Measurements from ENCODE around the gene HOXD9.
A peak's percentile ranks its signal among the peaks of the same experiment; 100 is the strongest.

HOXD9 gene

DNA sequence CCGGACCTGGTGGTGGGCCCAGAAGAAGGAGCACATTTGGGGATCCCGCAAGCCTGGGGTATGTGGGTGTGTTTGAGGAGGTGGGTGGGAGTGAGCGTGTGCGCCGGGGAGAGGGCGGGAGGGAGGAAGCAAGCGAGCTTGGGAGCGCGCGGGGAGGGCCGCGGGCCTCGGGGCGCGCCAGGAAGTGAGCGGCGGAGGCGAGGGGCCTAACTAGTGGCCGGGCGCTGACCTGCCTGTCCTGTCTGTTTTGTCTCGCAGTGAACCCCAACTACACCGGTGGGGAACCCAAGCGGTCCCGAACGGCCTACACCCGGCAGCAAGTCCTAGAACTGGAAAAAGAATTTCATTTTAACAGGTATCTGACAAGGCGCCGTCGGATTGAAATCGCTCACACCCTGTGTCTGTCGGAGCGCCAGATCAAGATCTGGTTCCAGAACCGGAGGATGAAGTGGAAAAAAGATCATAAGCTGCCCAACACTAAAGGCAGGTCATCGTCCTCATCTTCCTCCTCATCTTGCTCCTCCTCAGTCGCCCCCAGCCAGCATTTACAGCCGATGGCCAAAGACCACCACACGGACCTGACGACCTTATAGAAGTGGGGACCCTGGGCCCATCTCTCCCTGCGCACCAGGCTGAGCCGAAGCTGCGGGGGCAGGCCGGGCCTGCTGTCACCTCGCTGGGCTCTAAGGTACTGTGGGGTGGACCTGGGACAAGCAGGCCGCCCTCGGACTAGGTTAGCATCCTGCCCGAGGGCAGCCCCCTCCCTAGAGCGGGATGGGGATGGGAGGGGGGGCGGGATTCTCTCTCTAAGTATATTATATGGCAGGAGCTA is 30.0 kb downstream of the HOXD9 start:
- no peak for DNase-seq (ENCODE audit: low read depth, low spot score)
- in situ Hi-C loops (cut with HindIII; ENCODE audit: low sequenced_read_pairs): no loop called here
- TF ChIP-seq, protein P1, sequence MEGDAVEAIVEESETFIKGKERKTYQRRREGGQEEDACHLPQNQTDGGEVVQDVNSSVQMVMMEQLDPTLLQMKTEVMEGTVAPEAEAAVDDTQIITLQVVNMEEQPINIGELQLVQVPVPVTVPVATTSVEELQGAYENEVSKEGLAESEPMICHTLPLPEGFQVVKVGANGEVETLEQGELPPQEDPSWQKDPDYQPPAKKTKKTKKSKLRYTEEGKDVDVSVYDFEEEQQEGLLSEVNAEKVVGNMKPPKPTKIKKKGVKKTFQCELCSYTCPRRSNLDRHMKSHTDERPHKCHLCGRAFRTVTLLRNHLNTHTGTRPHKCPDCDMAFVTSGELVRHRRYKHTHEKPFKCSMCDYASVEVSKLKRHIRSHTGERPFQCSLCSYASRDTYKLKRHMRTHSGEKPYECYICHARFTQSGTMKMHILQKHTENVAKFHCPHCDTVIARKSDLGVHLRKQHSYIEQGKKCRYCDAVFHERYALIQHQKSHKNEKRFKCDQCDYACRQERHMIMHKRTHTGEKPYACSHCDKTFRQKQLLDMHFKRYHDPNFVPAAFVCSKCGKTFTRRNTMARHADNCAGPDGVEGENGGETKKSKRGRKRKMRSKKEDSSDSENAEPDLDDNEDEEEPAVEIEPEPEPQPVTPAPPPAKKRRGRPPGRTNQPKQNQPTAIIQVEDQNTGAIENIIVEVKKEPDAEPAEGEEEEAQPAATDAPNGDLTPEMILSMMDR (IDR thresholded peaks at IDR 0.05; ENCODE audit: low read depth, low read length): no peak
- H3K4me3 ChIP-seq (ENCODE audit: low read depth, low read length): peak overlapping the region; percentile 32

DNA sequence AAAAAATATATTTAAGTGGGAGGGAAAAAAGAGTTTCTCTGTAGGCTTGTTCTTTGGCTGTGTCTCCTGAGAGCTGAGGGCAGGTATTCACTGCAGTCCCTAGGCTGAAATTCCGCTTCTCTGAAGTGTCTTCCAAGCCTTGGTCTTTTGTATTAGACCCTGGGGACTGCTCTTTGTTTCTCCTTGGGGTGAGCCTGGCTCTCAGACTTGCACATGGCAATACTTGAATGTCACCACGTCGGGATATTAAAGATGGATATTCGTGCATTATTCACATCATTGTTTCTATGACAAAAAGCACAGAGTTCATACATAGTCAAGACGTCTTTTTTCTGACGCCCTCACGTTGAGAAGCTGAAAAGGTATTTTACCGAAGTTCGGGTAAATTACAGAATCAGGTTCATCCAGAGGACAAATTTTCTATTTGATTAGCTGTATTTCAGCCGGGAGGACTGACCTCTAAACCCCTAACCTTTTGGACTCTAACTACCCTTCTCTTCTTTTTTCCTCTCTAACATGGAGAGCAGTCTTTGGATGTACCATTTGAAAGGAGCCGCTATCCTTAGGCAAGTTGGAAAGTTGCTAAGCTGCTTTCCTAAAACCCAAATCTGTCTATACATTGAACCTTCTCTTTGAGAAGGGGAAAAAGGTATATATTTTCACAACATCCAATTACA is 32.2 kb downstream of the HOXD9 start:
- TF ChIP-seq, protein P1 (IDR thresholded peaks at IDR 0.05; ENCODE audit: low read depth, low read length): no peak
- H3K4me3 ChIP-seq (ENCODE audit: low read depth, low read length): no peak overlapping the region
- DNase-seq (ENCODE audit: low read depth, low spot score): no peak
- in situ Hi-C loops (cut with HindIII; ENCODE audit: low sequenced_read_pairs): no loop called here

- DNase-seq (ENCODE audit: low read depth, low spot score): no peak
- H3K4me3 ChIP-seq (ENCODE audit: low read depth, low read length): no peak overlapping the region
- TF ChIP-seq, protein P1 (IDR thresholded peaks at IDR 0.05; ENCODE audit: low read depth, low read length): no peak
- in situ Hi-C loops (cut with HindIII; ENCODE audit: low sequenced_read_pairs): no loop called here
Measured at GRCh38 chr2:176155356-176156044, 33.0 kb downstream of the HOXD9 start.

- DNase-seq (ENCODE audit: low read depth, low spot score): no peak
- in situ Hi-C loops (cut with HindIII; ENCODE audit: low sequenced_read_pairs): no loop called here
- H3K4me3 ChIP-seq (ENCODE audit: low read depth, low read length): no peak overlapping the region
- TF ChIP-seq, protein P1 (IDR thresholded peaks at IDR 0.05; ENCODE audit: low read depth, low read length): no peak
Measured at GRCh38 chr2:176156301-176156806, 33.8 kb downstream of the HOXD9 start.

DNA sequence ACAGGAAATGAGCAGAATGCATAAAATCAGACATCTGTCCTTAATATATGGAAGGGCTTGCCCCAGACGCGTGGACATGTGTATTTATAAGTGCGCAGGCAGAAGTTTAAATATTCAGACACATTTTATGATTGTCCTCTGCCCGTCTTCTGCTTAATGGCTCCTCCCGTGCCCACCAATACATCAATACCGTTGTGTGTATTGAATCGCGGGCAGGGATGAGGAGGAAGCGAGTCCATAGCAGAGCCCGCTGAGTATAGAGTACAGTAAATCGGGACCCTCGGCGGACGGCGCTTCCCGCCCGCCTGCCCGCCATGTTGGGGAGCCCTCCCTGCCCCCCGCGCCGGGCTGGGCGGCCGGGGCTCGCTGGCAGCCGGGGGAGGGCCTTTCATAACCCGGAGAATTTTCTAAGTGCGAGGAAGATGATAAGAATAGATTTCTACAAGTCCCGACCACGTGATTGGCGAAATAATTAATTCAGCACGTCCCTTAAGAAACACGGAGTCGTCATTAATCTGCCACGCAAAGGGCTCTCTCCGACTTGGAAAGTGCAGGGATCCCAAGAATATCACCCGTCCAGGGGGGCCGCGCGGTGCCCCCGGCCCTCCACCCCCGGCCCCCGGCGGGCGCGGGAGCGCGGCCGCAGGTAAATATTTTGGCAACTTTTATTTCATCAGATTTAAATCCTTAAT is 34.4 kb downstream of the HOXD9 start, which contains the start of gene HOXD3:
TSS of gene HOXD3 (plus strand) at position 501 of the 692 bp plus-strand sequence. CDS start 11,808 bp downstream, outside the sequence.
- peak within 1 kb of the TSS; percentile 32 for H3K4me3 ChIP-seq (ENCODE audit: low read depth, low read length)
- in situ Hi-C loops (cut with HindIII; ENCODE audit: low sequenced_read_pairs): no loop called here
- no peak for DNase-seq (ENCODE audit: low read depth, low spot score)
- TF ChIP-seq, protein P1 (IDR thresholded peaks at IDR 0.05; ENCODE audit: low read depth, low read length): no peak
